Fibroblast of lung (primary cell): ENCODE data around the gene GMFB.

ENCODE experiments used
- CTCF ChIP-seq, 2 donors: IDR thresholded peaks in 1 of 2; conservative IDR thresholded peaks in 1 of 2; 1 replicate in 1 of 2; 2 replicates in 1 of 2; pipeline ENCODE4 v1.5.1; 2011 to 2012; ENCODE audit warnings: low read length in 2 of 2, control low read depth in 1 of 2, inconsistent platforms in 1 of 2, low read depth in 1 of 2, mild to moderate bottlenecking in 1 of 2
- EZH2 ChIP-seq: IDR thresholded peaks from 2 replicates; pipeline ENCODE4 v1.5.1; 2012; ENCODE audit warnings: low read length, control low read depth, mild to moderate bottlenecking; ENCODE audit errors: missing control alignments

GRCh38 chr14:54428527-54428926 lies 60.3 kb downstream of the GMFB start:
- TF ChIP-seq CTCF (conservative IDR thresholded peaks at IDR 0.05 in 1 of 2, IDR thresholded peaks at IDR 0.05 in 1 of 2; ENCODE audit: low read depth in 1 of 2, low read length in 2 of 2) (no peak), EZH2 (no peak)
